ENCODE measurements around the gene OPCML.

DNA sequence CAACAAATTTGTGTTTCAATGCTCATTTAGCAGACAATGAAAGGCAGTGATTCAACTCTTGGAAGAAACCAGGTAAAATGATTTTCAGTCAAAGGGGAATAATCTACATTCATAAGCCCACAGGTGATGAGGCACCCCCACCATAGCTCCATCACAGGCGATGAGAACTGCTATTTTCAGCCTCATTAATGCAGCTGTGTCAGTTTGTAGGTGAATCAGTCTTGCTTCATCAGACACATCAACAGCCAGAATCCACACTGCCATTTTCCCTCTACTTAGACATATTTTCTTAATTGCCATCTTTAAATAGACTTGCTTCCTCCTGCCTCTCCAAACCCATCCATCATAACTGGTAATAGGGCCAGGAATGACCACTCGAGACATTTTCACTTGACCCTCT, 701.0 kb downstream of the OPCML start:
- TF ChIP-seq, protein P1, sequence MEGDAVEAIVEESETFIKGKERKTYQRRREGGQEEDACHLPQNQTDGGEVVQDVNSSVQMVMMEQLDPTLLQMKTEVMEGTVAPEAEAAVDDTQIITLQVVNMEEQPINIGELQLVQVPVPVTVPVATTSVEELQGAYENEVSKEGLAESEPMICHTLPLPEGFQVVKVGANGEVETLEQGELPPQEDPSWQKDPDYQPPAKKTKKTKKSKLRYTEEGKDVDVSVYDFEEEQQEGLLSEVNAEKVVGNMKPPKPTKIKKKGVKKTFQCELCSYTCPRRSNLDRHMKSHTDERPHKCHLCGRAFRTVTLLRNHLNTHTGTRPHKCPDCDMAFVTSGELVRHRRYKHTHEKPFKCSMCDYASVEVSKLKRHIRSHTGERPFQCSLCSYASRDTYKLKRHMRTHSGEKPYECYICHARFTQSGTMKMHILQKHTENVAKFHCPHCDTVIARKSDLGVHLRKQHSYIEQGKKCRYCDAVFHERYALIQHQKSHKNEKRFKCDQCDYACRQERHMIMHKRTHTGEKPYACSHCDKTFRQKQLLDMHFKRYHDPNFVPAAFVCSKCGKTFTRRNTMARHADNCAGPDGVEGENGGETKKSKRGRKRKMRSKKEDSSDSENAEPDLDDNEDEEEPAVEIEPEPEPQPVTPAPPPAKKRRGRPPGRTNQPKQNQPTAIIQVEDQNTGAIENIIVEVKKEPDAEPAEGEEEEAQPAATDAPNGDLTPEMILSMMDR (IDR thresholded peaks at IDR 0.05): no peak
- TF ChIP-seq POLR2AphosphoS5 (IDR thresholded peaks at IDR 0.05) (no peak), POLR2A (IDR thresholded peaks at IDR 0.05) (no peak)

All from prostate gland (tissue), 2 donors.